HEK293 (cell line): ENCODE data around the gene GPRC5B.

Experiments used
- BCL11B ChIP-seq: fragments of 450-650 bp; formaldehyde crosslinking; IDR thresholded peaks from 2 replicates; pipeline ENCODE4 v1.5.1; 2016; ENCODE audit warnings: low read depth, missing biosample characterization, missing genetic modification characterization
- OVOL3 ChIP-seq: fragments of 450-650 bp; formaldehyde crosslinking; IDR thresholded peaks from 2 replicates; pipeline ENCODE4 v1.5.1; 2016; ENCODE audit warnings: missing biosample characterization, missing genetic modification characterization
- ZNF311 ChIP-seq: fragments of 450-650 bp; formaldehyde crosslinking; IDR thresholded peaks from 2 replicates; pipeline ENCODE4 v1.5.1; 2017; ENCODE audit warnings: missing biosample characterization, missing genetic modification characterization, borderline replicate concordance

DNA sequence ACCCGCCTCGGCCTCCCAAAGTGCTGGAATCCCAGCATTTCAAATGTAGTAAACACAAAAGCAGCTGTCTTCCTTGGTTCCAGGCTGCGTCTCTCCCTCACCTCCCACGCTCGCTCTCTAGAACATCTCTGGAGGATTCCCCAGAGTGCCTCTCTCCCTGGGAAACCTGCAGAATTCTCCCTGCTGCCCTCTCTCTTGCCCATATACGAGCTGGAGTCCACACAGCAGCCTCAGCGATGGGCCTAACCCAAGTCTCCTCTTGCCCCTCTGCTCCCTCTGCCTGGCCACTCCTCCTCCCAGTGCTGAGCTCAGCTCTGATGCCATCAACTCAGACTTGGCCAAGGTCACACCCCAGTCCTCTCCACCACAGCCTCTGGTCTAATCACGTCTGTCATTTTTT is 10.6 kb downstream of the GPRC5B start:
- no peak for TF ChIP-seq ZNF311
- no peak for TF ChIP-seq BCL11B (tag by site-specific recombination)
- no peak for TF ChIP-seq OVOL3
